ENCODE data around the gene GOPC.

Gene GOPC

DNA sequence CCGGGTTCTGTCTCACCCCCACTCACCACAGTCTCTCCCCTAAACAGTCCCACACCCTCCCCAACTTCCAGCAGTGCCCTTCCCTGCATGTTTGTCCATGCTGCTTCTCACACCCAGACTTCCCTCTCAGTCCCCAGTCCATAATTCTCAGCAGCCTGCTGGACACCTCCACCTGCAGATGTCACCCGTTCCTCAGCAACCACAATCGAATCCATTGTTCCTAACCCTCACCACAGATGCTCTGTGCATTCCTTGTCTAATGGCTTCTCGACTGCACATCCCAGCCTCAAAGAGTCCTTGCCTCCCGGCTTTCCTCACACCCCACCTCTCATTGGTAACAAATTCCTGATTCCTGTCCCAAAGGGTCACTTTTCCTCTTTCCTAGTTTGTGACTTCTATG is 55.6 kb downstream of the GOPC start:
- no peak for DNase-seq (ENCODE audit: low read depth)
- in situ Hi-C loops (cut with HindIII; ENCODE audit: low sequenced_read_pairs) = loop anchor here (10.0 kb wide), 1 partner anchor 82 kb away; no protein-coding TSS in a partner anchor
- no peak overlapping the region for H3K4me3 ChIP-seq (ENCODE audit: low read depth, low read length)
- TF ChIP-seq, protein P1, sequence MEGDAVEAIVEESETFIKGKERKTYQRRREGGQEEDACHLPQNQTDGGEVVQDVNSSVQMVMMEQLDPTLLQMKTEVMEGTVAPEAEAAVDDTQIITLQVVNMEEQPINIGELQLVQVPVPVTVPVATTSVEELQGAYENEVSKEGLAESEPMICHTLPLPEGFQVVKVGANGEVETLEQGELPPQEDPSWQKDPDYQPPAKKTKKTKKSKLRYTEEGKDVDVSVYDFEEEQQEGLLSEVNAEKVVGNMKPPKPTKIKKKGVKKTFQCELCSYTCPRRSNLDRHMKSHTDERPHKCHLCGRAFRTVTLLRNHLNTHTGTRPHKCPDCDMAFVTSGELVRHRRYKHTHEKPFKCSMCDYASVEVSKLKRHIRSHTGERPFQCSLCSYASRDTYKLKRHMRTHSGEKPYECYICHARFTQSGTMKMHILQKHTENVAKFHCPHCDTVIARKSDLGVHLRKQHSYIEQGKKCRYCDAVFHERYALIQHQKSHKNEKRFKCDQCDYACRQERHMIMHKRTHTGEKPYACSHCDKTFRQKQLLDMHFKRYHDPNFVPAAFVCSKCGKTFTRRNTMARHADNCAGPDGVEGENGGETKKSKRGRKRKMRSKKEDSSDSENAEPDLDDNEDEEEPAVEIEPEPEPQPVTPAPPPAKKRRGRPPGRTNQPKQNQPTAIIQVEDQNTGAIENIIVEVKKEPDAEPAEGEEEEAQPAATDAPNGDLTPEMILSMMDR (IDR thresholded peaks at IDR 0.05; ENCODE audit: low read depth, low read length, missing control alignments) = no peak

DNA sequence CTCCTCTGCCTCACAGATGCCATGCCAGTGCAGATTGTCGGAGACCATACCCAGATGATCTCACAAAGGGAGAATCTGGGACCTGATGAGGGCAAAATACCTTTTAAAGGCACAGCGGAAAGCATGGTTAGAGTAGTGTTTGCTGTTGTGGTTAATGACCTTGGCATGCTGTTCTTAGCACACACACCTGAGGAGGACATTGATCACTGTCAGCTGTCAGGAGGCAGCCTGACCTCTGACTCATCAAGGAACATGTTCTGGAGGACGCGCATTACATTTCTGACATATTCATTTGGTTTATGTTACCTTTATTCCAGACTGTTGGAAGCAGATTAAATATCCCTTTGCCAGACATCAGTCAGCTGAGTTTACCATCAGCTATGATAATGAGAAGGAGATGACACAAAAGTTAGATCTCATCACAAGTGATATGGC is 57.1 kb downstream of the GOPC start:
- in situ Hi-C loops (cut with HindIII; ENCODE audit: low sequenced_read_pairs) = loop anchor here (10.0 kb wide), 1 partner anchor 80 kb away; no protein-coding TSS in a partner anchor

DNA sequence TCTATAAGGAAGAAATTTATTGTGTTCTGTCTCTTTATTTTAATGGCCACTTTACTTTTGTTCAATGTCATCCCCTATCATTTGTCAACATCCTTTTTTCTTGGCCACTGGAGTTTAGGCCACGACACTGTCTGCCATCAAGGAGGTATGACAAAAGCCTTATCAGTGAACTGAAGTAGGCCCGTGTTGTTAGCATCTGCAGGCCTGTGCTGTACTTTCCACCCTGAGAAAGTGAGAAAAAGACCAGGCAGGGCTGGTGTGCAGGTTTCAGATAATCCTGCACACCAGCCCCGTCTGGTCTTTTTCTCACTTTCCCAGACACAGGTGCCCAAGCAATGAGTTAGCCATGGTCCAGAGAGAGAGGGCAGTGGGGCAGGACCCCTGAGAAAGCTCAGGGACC is 57.6 kb downstream of the GOPC start:
- in situ Hi-C loops (cut with HindIII; ENCODE audit: low sequenced_read_pairs) = loop anchor here (10.0 kb wide), 1 partner anchor 80 kb away; no protein-coding TSS in a partner anchor
- no peak for DNase-seq (ENCODE audit: low read depth)
- H3K4me3 ChIP-seq (ENCODE audit: low read depth, low read length) = no peak overlapping the region
- TF ChIP-seq, protein P1 (IDR thresholded peaks at IDR 0.05; ENCODE audit: low read depth, low read length, missing control alignments) = no peak

More for the DNA sequence above, 57.1 kb downstream of the GOPC start:
- DNase-seq (ENCODE audit: low read depth) = no peak
- TF ChIP-seq, protein P1 (IDR thresholded peaks at IDR 0.05; ENCODE audit: low read depth, low read length, missing control alignments) = no peak
- H3K4me3 ChIP-seq (ENCODE audit: low read depth, low read length) = no peak overlapping the region

DNA sequence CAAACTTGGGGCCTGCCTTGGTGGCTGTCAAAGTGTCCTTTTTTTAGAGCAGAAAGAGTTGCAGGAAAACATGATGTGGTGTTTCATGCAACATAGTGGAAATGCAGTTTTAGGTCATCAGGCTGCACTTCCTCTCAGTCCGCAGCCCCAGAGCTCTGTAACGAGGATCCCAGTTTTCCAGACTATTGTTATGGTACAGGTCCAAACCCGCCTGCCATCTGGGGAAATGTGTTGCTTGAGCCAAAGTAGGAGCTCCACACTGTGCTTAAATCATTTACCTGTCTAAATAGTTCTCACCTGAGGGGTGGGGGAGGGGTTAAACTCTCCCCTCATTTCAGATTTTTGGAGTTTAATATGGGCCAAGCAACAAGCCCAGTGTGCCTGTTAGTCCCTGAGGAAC is 59.8 kb downstream of the GOPC start:
- H3K4me3 ChIP-seq (ENCODE audit: low read depth, low read length) = no peak overlapping the region
- in situ Hi-C loops (cut with HindIII; ENCODE audit: low sequenced_read_pairs) = loop anchor here (10.0 kb wide), 1 partner anchor 78 kb away; no protein-coding TSS in a partner anchor
- no peak for DNase-seq (ENCODE audit: low read depth)
- TF ChIP-seq, protein P1 (IDR thresholded peaks at IDR 0.05; ENCODE audit: low read depth, low read length, missing control alignments) = no peak

DNA sequence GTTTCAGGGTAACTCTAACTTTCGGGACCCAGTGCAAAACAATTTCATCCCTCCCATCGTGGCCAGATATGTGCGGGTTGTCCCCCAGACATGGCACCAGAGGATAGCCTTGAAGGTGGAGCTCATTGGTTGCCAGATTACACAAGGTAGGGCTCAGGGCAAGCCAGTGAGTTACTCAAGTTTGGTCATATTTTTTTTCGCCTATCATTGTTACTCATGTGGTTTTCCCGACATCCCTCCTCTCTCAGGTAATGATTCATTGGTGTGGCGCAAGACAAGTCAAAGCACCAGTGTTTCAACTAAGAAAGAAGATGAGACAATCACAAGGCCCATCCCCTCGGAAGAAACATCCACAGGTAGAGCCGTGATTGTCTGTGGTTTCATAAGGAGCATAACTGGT is 61.6 kb downstream of the GOPC start:
- in situ Hi-C loops (cut with HindIII; ENCODE audit: low sequenced_read_pairs) = loop anchor here (10.0 kb wide), 1 partner anchor 76 kb away; no protein-coding TSS in a partner anchor
- H3K4me3 ChIP-seq (ENCODE audit: low read depth, low read length) = no peak overlapping the region
- DNase-seq (ENCODE audit: low read depth) = no peak
- TF ChIP-seq, protein P1 (IDR thresholded peaks at IDR 0.05; ENCODE audit: low read depth, low read length, missing control alignments) = no peak

DNA sequence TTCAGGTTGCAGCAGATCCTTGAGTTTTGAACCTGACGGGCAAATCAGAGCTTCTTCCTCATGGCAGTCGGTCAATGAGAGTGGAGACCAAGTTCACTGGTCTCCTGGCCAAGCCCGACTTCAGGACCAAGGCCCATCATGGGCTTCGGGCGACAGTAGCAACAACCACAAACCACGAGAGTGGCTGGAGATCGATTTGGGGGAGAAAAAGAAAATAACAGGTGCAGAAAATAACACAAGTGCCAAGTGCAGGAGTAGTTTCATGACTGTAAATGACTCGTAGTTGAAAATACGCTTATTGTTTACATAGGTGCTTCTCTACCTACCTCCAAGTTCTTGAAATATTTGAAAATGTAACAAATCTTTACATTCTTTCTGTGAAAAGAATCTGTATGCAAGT is 63.7 kb downstream of the GOPC start:
- TF ChIP-seq, protein P1 (IDR thresholded peaks at IDR 0.05; ENCODE audit: low read depth, low read length, missing control alignments) = no peak
- H3K4me3 ChIP-seq (ENCODE audit: low read depth, low read length) = no peak overlapping the region
- DNase-seq (ENCODE audit: low read depth) = no peak
- in situ Hi-C loops (cut with HindIII; ENCODE audit: low sequenced_read_pairs) = loop anchor here (10.0 kb wide), 1 partner anchor 284 kb away; no protein-coding TSS in a partner anchor

All from astrocyte of the cerebellum (primary cell).